ENCODE data around the gene BCDIN3D.
A peak's percentile ranks its signal among the peaks of the same experiment; 100 is the strongest.

The BCDIN3D gene

DNA sequence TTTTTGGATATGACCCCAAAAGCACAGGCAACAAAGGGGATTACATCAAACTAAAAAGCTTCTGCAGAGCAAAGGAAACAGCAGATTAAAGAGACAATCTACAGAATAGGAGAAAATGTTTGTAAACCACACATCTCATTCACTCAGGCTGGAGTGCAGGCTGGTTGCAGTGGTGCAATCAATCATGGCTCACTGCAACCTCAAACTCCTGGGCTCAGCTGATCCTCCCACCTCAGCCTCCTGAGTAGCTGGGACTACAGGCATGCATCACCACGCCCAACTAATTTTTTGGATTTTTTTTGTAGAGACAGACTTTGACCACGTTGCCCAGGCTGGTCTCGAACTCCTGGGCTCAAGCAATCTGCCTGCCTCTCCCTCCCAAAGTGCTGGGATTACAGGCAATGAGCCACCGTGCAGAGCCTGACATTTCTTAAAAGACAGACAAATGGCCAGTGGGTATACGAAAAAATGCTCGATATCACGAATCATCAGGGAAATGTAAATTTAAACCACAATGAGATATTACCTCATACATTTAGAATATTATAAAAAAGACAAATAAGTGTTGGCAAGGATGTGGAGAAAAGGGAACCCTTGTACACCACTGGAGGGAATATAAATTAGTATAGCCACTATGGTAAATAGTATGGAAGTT is 24.5 kb downstream of the BCDIN3D start:
- DNase-seq, result peak; percentile 49

- DNase-seq, result peak; percentile 8
Measured at GRCh38 chr12:49813131-49813530, 29.8 kb downstream of the BCDIN3D start.

DNA sequence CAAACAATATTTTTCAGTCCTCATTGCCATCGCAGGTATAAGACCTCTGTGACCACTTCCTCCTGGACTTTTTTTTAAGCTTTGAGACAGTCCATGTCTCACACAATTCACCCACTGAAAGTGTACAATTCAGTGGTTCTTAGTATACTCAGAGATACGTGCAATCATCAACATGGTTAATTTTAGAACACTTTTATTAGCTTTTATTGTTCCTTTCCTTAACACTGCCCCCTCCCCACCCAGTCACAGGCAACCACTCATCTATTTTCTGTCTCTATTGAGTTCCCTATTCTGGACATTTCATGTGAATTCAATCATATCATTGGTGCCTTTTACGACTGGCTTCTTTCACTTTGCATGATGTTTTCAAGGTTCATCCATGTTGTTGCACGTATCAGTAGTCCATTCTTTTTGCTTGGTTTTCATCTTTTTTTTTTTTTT is 30.9 kb downstream of the BCDIN3D start:
- DNase-seq, result no peak

DNA sequence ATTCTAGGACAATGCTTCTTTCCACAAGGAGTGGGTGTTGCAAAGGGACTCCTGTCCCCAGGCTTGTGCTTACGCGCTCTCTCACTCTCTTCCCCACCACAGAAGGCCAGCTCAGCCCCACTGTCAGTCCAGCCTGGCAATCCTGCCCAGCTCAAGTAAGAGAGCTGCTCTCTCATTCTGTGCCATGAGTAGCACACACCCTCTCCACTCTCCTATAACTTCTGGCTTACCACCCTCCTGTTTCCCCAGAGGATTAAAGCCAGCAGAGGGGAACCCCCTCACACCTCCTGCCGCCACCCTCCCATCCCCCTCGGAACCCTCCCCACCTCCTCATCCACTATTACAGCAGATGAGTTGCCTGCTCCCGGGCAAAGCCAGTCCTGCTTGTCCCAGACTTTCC is 31.8 kb downstream of the BCDIN3D start:
- DNase-seq, result no peak

DNA sequence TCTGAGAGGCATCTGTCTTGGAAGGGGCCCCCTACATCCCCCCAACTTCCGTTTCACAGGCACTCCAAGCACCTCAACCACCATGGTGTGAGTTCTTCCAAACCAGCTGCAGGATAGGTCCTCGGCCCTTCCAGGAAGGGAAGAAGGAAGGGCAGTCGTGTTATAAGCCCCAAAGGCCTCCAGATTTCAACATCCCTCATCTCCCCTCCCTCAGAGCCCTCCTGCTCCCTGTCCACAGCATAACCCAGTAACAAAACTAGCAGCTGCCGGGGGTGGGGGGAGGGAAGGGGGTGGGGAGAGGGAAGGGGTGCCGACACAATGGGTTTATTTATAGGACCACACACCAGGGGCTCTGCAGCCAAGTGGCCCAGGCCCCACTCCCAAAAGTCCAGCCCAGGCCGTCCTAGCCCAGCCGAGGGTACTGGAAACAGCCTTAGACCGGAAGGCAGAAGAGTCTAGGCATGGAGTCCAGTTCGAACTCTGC is 33.0 kb downstream of the BCDIN3D start:
- no peak for DNase-seq

GRCh38 chr12:49809381-49809905 is 33.5 kb downstream of the BCDIN3D start:
- DNase-seq, result peak; percentile 25

DNA sequence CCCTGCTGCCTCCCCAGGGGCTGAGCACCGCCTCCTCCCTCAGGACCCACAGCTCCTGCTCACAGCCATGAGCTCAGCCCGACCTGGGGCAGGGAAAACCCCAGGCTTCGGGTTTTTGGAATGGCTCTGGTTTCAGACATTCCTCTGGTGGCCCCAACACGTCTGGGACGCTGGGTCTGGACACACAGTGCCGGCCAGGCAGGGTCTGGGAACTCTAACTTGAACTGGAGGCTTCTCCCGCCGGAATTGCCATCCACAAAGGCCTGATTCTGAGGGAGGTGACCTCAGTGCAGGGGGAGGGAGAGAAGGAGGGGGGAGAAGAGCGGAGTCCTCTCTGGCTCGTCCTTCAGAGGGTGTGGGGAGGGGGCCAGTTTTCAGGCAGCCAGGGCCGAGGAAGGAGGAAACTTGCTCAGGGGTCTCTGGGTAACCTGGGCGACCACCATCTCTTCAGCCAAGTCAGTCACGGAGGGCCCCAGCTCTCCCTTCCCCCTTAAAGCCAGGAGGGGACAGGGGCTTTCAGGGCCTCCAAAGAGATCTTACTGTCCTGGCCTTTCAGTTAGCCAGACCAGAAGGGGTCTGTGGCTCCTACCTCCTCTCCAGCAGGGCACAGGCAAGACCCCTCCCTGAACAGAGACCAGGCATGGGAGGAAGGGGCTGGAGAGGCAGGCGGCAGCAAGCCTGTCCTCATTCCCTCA is 34.1 kb downstream of the BCDIN3D start:
- DNase-seq, result peak; percentile 42

- DNase-seq, result no peak
Measured at GRCh38 chr12:49807991-49808580, 34.8 kb downstream of the BCDIN3D start.

- DNase-seq, result no peak
Measured at GRCh38 chr12:49806877-49807276, 36.0 kb downstream of the BCDIN3D start.

DNA sequence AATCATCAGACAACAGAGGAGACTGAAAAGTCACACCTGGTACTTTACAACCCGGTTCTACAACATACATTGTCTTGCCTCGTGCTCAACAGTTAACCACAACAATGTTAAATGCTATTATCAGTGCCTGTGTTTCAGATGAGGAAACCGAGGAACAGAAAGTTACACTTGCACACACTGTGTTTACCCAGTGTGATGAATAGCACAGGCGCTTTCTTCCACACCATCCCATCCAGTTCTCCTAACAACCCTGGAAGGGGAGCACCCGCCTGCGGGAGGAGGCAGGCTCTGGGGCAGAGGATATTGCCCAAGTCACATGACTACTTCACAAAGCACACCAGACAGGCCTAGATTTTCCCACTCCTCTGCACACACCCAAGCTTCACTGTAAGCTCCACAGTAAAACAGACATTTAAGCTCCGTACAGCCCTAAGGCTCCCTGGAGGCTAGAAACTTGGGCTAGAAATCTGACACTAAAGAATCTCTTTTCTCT is 36.5 kb downstream of the BCDIN3D start:
- no peak for DNase-seq

DNA sequence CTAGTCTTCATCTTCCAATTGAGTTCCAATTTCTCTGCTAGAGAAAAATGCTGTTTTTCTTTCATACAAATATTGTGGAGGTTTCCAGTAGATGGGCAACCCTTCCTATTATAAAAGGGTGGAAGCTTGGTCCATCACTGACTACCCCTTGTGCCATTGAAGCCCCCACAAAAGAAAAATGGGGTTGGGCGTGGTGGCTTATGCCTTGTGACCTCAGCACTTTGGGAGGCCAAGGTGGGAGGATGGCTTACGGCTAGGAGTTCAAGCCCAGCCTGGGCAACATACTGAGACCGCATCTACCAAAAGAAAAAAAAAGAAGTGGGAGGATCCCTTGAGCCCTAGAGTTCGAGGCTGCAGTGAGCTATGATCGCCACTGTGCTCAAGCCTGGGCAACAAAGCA is 37.5 kb downstream of the BCDIN3D start:
- DNase-seq, result no peak

DNA sequence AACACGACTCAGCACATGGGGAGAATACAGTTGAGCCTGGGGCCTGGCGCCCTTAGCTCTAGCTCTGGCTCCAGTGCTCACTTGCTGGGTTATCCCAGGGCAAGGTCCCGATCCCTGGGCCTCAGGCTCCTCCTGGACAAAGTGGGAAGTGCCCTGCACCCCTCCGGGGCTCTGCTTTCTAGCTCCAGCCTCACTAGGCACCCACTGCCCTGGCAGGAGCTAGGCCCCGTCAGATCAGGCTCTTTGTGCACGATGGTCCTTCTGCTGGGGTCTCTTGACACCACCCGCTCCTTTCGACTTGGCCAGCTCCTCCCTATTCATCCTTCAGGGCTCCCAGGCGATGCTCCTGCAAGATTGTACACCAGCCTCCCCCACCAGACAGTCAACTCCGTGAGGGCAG is 38.1 kb downstream of the BCDIN3D start:
- no peak for DNase-seq

DNA sequence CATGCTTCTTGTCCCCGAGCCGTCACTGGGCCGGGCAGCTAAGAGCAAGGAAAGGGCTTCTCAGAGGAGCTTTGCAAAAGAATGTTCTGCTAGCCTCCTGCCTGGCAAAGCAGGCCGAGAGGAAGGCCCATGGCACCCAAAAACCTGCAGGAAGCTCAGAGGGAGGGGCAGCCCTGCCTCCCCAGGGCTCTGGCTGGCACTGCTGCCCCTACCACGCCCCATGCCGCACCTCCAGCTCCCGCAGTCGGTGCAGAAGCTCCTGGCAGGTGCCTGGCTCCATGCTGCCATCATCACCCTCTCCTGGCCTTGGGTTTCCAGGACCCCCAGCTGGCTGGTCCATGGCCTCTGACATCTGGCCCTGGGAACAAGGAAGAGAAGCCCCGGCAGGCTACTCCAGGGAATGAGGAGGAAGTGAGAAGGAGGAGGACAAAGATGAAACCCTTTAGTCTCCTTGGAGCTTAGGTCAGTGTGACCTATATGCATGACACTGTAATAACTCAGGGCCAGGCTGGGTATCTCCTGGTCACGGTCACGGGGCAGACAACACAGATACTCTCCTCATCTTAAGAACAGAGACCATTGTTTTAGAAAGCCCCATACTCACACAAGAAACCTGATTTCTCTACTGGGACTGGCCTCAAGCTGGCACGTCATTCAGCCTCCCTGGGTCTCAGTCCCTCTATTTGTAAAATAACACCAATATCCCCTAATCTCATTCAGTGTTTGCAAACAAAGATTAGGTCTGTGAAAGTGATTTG is 39.0 kb downstream of the BCDIN3D start:
- no peak for DNase-seq

DNA sequence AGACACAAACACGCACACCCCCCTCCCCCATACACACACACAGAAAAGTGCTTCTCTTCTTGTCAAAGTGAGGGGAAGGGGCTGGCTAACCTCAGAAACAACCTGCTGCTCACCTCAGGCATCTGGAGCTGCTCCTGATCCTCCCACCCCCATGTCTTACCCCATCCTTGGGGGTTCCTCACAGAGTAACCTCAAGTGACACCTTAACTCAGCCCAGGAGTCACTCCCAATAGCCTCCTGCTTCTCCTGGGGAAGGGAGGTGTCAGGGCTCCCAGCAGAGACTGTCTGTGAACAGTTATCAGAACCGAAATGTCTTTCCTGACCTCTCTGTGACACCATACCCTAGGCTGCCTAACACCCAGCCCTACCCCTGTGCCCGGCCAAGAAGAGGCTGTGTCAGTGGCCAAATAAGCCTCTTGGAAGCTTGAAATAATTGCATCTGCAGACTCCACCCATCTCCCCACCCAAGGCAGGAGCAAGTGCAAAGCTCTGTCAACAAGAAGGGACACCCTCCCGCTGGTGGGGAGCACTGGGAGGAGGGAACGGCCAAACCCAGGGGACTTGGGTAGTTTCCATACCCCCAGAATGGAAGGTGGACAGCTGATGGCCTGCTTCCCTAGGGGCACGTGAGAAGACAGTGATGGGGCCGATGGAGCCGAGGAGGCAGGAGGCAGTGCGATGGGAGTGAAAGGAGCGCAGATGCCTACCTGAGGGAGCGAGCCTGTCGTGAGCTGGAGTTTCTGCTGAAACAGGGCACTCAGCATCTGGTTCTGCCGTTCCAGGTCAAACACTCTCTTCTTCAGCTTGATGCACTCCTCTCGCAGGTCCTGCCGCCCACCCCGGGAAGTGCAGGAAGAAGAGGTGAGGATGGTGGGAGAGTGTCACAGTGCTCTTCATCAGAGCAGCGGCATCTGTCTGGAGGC is 41.5 kb downstream of the BCDIN3D start:
- DNase-seq, result no peak

- no peak for DNase-seq
Measured at GRCh38 chr12:49800421-49801140, 42.3 kb downstream of the BCDIN3D start.

- no peak for DNase-seq
Measured at GRCh38 chr12:49798934-49799333, 44.0 kb downstream of the BCDIN3D start.

DNA sequence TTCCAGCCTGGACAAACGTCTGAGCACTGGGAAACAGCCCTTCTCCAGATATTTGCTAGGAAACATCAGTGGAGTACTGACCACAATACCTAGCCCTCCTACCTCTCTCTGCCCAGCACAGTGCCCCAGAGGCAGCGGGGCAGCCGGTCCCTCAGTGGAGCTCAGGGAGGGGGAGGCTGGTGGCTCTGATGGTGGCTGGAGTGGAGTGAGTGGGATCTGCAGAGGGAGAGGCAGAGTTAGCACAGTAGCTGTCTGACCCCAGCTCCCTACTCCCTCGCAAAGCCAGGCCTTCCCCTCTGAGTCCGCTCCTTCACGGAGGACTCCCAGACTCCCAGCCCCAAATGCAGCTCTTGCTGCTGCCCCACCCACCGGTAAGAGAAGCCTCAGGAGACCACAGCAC is 44.7 kb downstream of the BCDIN3D start:
- DNase-seq, result no peak

- no peak for DNase-seq
Measured at GRCh38 chr12:49797449-49797776, 45.5 kb downstream of the BCDIN3D start.

- no peak for DNase-seq
Measured at GRCh38 chr12:49796606-49797448, 46.1 kb downstream of the BCDIN3D start.

DNA sequence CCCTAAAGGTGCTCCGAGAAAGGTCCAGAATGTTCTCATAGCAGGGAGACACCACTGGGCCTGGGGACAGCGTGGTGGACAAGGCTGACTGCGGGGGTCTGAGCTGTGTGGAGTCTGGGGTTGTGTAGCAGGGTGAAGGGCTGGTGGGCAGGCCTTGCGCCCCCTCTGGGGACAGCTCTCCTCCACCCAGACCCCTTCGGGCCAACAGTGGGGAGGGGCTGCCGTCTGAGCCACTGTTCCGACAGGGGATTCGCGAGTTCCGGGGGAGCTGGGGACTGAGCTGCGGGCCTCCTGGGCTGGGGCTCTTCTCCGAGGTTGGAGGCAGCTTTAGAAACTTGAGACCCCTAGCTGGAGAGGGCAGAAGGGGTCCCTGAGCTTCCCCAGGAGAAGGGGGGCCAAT is 46.8 kb downstream of the BCDIN3D start:
- DNase-seq, result no peak

All from fibroblast of skin of back (primary cell).